Left lobe of liver (tissue), 2 donors: ENCODE measurements around the gene TMEM39B. TPM values are rescaled to one million over a fixed set of nuclear protein-coding genes. Genes with fewer than 3 reads are reported as not detected.

Experiments used
- ATAC-seq: fragments of 200-7000 bp; cut with Tn5 transposase; one replicate; pipeline ENCODE4 v1.9.1; 2020; ENCODE audit warnings: mild to moderate bottlenecking, moderate library complexity
- DNase-seq: peaks from one replicate; pipeline ENCODE4 v3.0.0-alpha.2; 2020; ENCODE audit warnings: low spot score
- total RNA-seq: library from RNA; stranded (reverse); gene quantifications from one replicate; pipeline ENCODE4 v1.2.1, GENCODE V29; 2021
- donor health status: DM: no; HTN: no; CAD: no; lungs with moderate emphysema.
- donor health status: DM: no; HTN: yes; CAD: no.

The TMEM39B gene
- total RNA-seq, 1 donor from 2014 or later, result 6.0 TPM

DNA sequence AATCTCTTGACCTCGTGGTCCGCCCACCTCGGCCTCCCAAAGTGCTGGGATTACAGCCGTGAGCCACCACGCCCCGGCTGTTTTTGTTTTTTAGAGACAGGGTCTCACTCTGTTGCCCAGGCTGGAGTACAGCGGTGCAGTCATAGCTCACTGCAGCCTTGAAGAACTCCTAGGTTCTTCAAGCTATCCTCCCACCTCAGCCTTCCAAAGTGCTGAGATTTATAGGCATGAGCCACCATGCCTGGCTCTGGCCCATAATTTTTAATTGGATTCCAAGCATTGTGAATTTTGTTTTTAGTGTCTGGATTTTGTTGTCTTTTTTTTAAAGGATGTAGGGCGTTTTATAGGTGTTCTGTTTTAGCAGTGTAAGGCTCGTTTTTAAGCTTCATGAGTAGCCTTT lies 78.1 kb downstream of the TMEM39B start:
- ATAC-seq (no peak), DNase-seq (no peak)

DNA sequence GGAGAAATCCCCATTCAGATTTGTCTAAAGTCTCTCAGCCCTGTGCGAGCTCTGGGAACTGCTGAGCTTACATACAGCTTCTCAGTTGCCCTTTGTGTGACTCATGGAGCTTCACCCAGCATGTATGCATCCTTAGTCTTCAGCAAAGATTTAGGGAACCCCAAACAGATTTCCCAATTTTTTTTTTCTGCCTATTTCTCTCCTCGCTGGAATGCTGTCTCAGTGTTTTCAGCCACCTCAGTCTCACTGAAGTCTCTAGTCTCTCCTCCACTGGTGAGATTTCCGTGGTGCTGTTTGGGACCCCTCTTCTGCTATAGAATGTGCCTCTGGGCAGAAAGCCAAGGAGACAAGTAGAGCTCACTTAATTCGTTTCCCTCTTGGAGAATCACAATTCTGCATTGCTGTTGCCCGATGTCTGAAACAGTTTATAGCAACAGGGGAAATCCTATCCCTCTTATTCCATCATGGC lies 78.6 kb downstream of the TMEM39B start:
- ATAC-seq, result no peak

More for the DNA sequence above, 78.6 kb downstream of the TMEM39B start:
- DNase-seq, result no peak

Other genes with a start within 250 kb of the TMEM39B start
- 66.7 TPM for gene PTP4A2, start 134.6 kb upstream of the TMEM39B start, total RNA-seq
- 24.1 TPM for gene KHDRBS1, start 59.1 kb upstream of the TMEM39B start, total RNA-seq
- gene KPNA6, start 35.1 kb downstream of the TMEM39B start, total RNA-seq, result 32.2 TPM
- 31.1 TPM for gene TXLNA, start 106.7 kb downstream of the TMEM39B start, total RNA-seq
- 1.6 TPM for gene CCDC28B, start 127.7 kb downstream of the TMEM39B start, total RNA-seq
- gene IQCC, start 132.7 kb downstream of the TMEM39B start, total RNA-seq, result 0.53 TPM
- not detected for gene DCDC2B, start 136.2 kb downstream of the TMEM39B start, total RNA-seq
- 4.8 TPM for gene TMEM234, start 149.4 kb downstream of the TMEM39B start, total RNA-seq
- gene EIF3I, start 149.5 kb downstream of the TMEM39B start, total RNA-seq, result 69.2 TPM
- 4.2 TPM for gene FAM167B, start 174.3 kb downstream of the TMEM39B start, total RNA-seq
- 1.2 TPM for gene LCK, start 178.3 kb downstream of the TMEM39B start, total RNA-seq
- 29.8 TPM for gene HDAC1, start 219.1 kb downstream of the TMEM39B start, total RNA-seq